ENCODE data around the gene CELA1. TPM values are rescaled to one million over a fixed set of nuclear protein-coding genes. Genes with fewer than 3 reads are reported as not detected.

The CELA1 gene
- total and polyA plus RNA-seq, 10 of the 15 experiments (the other 5 are each of a cell fraction or from before 2014, with no cell fraction given): not detected

GRCh38 chr12:51323966-51324895 is 22.2 kb downstream of the CELA1 start, which contains the start of gene BIN2 (continued):
- TF ChIP-seq E2F4 (IDR thresholded peaks at IDR 0.05; ENCODE audit: low read depth, low read length) (no peak), IRF4 (IDR thresholded peaks at IDR 0.05; ENCODE audit: low read depth, low read length) (no peak), EP300 (IDR thresholded peaks at IDR 0.05; ENCODE audit: borderline replicate concordance in 1 of 2, control insufficient read depth in 1 of 2, low read depth in 2 of 2, low read length in 2 of 2) (peak; percentile 20 to 32; a peak in 1 of 4 replicates), POLR2AphosphoS2 (IDR thresholded peaks at IDR 0.05; ENCODE audit: low read depth, low read length) (no peak), JUNB (IDR thresholded peaks at IDR 0.05) (no peak), ELK1 (IDR thresholded peaks at IDR 0.05; ENCODE audit: low read depth, low read length) (peak; percentile 37; the same call in 1 of the 2 replicates), MYC (IDR thresholded peaks at IDR 0.05; ENCODE audit: insufficient read depth, insufficient read length, insufficient replicate concordance, low read length, severe bottlenecking) (no peak), SPI1 (IDR thresholded peaks at IDR 0.05; ENCODE audit: borderline replicate concordance, insufficient read depth, low read depth, low read length) (peak; percentile 81), BACH1 (IDR thresholded peaks at IDR 0.05; ENCODE audit: borderline replicate concordance) (peak; percentile 57; the same call in 1 of the 2 replicates), HSF1 (IDR thresholded peaks at IDR 0.05; ENCODE audit: low read depth, low read length) (no peak), BMI1 (IDR thresholded peaks at IDR 0.05; ENCODE audit: borderline replicate concordance) (no peak), ZZZ3 (IDR thresholded peaks at IDR 0.05; ENCODE audit: control insufficient read depth, insufficient read length, low read depth) (no peak), EGR1 (IDR thresholded peaks at IDR 0.05; ENCODE audit: borderline replicate concordance in 1 of 2, low read depth in 2 of 2, low read length in 2 of 2) (no peak), EED (IDR thresholded peaks at IDR 0.05; ENCODE audit: low read depth) (peak; percentile 41; the same call in 1 of the 2 replicates), MTA3 (IDR thresholded peaks at IDR 0.05; ENCODE audit: borderline replicate concordance, low read length) (0 out of 2 replicates have a peak, but pooled peaks have one; percentile 70), SMC3 (IDR thresholded peaks at IDR 0.05; ENCODE audit: borderline replicate concordance, low read length) (no peak)
- TF ChIP-seq, protein P1, sequence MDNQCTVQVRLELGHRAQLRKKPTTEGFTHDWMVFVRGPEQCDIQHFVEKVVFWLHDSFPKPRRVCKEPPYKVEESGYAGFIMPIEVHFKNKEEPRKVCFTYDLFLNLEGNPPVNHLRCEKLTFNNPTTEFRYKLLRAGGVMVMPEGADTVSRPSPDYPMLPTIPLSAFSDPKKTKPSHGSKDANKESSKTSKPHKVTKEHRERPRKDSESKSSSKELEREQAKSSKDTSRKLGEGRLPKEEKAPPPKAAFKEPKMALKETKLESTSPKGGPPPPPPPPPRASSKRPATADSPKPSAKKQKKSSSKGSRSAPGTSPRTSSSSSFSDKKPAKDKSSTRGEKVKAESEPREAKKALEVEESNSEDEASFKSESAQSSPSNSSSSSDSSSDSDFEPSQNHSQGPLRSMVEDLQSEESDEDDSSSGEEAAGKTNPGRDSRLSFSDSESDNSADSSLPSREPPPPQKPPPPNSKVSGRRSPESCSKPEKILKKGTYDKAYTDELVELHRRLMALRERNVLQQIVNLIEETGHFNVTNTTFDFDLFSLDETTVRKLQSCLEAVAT (IDR thresholded peaks at IDR 0.05): peak; percentile 89
- TF ChIP-seq, protein P2, sequence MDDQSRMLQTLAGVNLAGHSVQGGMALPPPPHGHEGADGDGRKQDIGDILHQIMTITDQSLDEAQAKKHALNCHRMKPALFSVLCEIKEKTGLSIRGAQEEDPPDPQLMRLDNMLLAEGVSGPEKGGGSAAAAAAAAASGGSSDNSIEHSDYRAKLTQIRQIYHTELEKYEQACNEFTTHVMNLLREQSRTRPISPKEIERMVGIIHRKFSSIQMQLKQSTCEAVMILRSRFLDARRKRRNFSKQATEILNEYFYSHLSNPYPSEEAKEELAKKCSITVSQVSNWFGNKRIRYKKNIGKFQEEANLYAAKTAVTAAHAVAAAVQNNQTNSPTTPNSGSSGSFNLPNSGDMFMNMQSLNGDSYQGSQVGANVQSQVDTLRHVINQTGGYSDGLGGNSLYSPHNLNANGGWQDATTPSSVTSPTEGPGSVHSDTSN (IDR thresholded peaks at IDR 0.05; ENCODE audit: insufficient replicate concordance, low read depth, low read length): no peak
